WTC11 (cell line): Measurements from ENCODE around the gene IGFALS.
A peak's percentile ranks its signal among the peaks of the same experiment; 100 is the strongest.

Source experiments
- MAX ChIP-seq: sonication (generic); formaldehyde crosslinking; IDR thresholded peaks from 2 replicates; pipeline ENCODE4 v1.8.0; 2022; ENCODE audit warnings: mild to moderate bottlenecking, missing genetic modification reagents
- ZNF423 ChIP-seq: fragments of 250-450 bp; sonication (Bioruptor Pico); IDR thresholded peaks from 2 replicates; pipeline ENCODE4 v2.1.2; 2022; ENCODE audit warnings: mild to moderate bottlenecking, moderate library complexity
- ZNF512 ChIP-seq: sonication (generic); formaldehyde crosslinking; IDR thresholded peaks from 2 replicates; pipeline ENCODE4 v1.8.1; 2022; ENCODE audit warnings: missing genetic modification reagents, borderline replicate concordance

GRCh38 chr16:1826691-1827573 is 33.4 kb upstream of the IGFALS start, which contains the start of the genes FAHD1 and HAGH:
- TF ChIP-seq MAX (peak; percentile 96), ZNF423 (CRISPR knock-in tag) (no peak), ZNF512 (CRISPR knock-in tag) (no peak)
